Esophagus muscularis mucosa (tissue), 3 donors: ENCODE data around the gene FAM181A.

Experiments
- CTCF ChIP-seq, 3 experiments: fragments of 200-600 bp in 2 of 3; fragments of 450-650 bp in 1 of 3; sonication (generic) in 2 of 3; IDR thresholded peaks; one replicate each; pipeline ENCODE4 v1.5.1; 2017 to 2019; ENCODE audit warnings: antibody characterized with exemption in 3 of 3, mild to moderate bottlenecking in 2 of 3, moderate library complexity in 1 of 3
- POLR2AphosphoS5 ChIP-seq, 2 donors: sonication (generic); formaldehyde crosslinking; IDR thresholded peaks; one replicate each; pipeline ENCODE4 v1.6.1; 2017; ENCODE audit warnings: antibody characterized with exemption in 2 of 2

GRCh38 chr14:93935213-93935612 is 8.1 kb downstream of the FAM181A start:
- TF ChIP-seq POLR2AphosphoS5 (IDR thresholded peaks at IDR 0.05) (no peak), CTCF (IDR thresholded peaks at IDR 0.05) (no peak)
